Choroid plexus epithelial cell (primary cell): Measurements from ENCODE around the gene EEF1AKMT4.

Experiments used
- DNase-seq: peaks from one replicate; pipeline ENCODE4 v3.0.0-alpha.2; 2010; ENCODE audit warnings: low read depth
- H3K4me3 ChIP-seq: 2 replicates; pipeline ENCODE4 v1.5.1; 2011; ENCODE audit warnings: low read depth, mild to moderate bottlenecking, control low read depth, low read length, moderate library complexity
- CTCF ChIP-seq: conservative IDR thresholded peaks from 2 replicates; pipeline ENCODE4 v1.5.1; 2011; ENCODE audit warnings: low read depth, mild to moderate bottlenecking, control low read depth, inconsistent platforms, low read length, moderate library complexity

EEF1AKMT4 gene

GRCh38 chr3:184250167-184250828, 826 bp downstream of the EEF1AKMT4 start:
- peak overlapping the region; percentile 99 for H3K4me3 ChIP-seq
- TF ChIP-seq CTCF: peak; percentile 96
- peak; percentile 91 for DNase-seq

GRCh38 chr3:184255291-184256039, 6.0 kb downstream of the EEF1AKMT4 start:
- no peak overlapping the region for H3K4me3 ChIP-seq
- TF ChIP-seq CTCF: no peak
- DNase-seq: no peak

- no peak for TF ChIP-seq CTCF
- H3K4me3 ChIP-seq: no peak overlapping the region
- DNase-seq: no peak
These were observed 7.8 kb downstream of the EEF1AKMT4 start for GRCh38 chr3:184257083-184257915.

- TF ChIP-seq CTCF: no peak
- no peak overlapping the region for H3K4me3 ChIP-seq
- DNase-seq: no peak
These were observed 9.5 kb downstream of the EEF1AKMT4 start for GRCh38 chr3:184258926-184259325.

GRCh38 chr3:184259396-184259877, 10.0 kb downstream of the EEF1AKMT4 start:
- TF ChIP-seq CTCF: no peak
- DNase-seq: no peak
- no peak overlapping the region for H3K4me3 ChIP-seq

- no peak for TF ChIP-seq CTCF
- peak; percentile 38 for DNase-seq
- peak overlapping the region; percentile 59 for H3K4me3 ChIP-seq
These were observed 10.6 kb downstream of the EEF1AKMT4 start for GRCh38 chr3:184259878-184260723.
